Measurements from ENCODE around the gene NUDT8.

DNA sequence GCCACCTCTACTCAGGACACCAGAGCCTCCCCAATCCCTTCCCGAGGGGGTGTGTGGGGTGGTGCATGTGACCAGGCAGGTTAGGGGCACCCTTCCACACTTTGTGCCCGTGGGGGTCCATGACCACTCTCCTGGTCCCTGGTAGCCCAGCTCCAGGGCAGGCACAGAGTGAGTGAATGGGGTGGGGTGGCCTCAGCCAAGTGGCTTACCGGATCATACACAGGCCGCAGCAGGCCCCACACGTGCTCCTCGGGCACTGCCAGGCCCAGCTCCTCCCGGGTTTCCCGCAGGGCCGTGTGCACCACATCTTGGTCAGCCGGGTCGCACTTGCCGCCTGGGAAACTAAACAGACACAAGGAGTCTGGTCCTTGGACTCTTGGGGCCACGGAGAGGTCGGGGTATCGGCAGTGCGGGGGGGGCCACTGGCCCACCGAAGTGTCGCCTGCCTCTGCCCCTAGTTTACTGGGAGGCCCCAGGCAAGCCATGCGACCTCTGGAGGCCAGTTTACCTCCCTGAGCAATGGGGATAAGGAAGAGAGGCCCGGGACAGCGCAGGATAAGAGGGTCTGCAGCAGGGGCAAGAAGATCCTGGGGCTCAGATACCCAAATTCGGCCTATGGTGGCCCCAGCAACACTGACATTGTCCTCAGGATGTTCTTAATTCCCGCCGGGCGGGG, 889 bp downstream of the NUDT8 start:
- peak; percentile 59 for TF ChIP-seq CTCF (IDR thresholded peaks at IDR 0.05; ENCODE audit: insufficient read depth, low read depth, low read length)
- no peak for TF ChIP-seq EZH2 (IDR thresholded peaks at IDR 0.05; ENCODE audit: insufficient read depth, low read length)

Measured in astrocyte (in vitro differentiated cells and primary cell).